CD4-positive, alpha-beta T cell (primary cell): Measurements from ENCODE around the gene DHFR. TPM values are rescaled to one million over a fixed set of nuclear protein-coding genes. Genes with fewer than 3 reads are reported as not detected.

Source experiments
- ATAC-seq: fragments of 200-7000 bp; cut with Tn5 transposase; one replicate; pipeline ENCODE4 v1.10.0; 2022; ENCODE audit warnings: mild to moderate bottlenecking; ENCODE audit not compliant: poor library complexity
- CTCF ChIA-PET: fragments of 350-600 bp; sonication (Branson Sonifier 250); formaldehyde crosslinking; loops from one replicate; lab custom pipeline; 2021; ENCODE audit warnings: antibody characterized with exemption, inconsistent platforms; lab: Charles Lee
- POLR2A ChIA-PET: fragments of 350-600 bp; sonication (Branson Sonifier 250); formaldehyde crosslinking; loops from one replicate; lab custom pipeline; 2021; ENCODE audit warnings: antibody characterized with exemption, inconsistent platforms; lab: Charles Lee
- DNase-seq, 14 experiments: peaks; one replicate each; pipeline ENCODE4 v3.0.0-alpha.2; 2013 to 2020; ENCODE audit warnings: mixed read lengths in 2 of 14
- H3K27ac ChIP-seq, 2 donors: one replicate each; pipeline versions ENCODE4 v1.5.1 to v1.7.0; 2013; ENCODE audit warnings: low read length in 2 of 2, low read depth in 1 of 2, mild to moderate bottlenecking in 1 of 2
- H3K27me3 ChIP-seq, 2 experiments: 1 replicate in 1 of 2; 2 replicates in 1 of 2; pipeline versions ENCODE4 v1.6.1 to v1.7.0; 2013; ENCODE audit warnings: low read length in 2 of 2, control low read depth in 1 of 2, mild to moderate bottlenecking in 1 of 2, moderate library complexity in 1 of 2; ENCODE audit not compliant: insufficient read depth in 2 of 2, control insufficient read depth in 1 of 2
- H3K36me3 ChIP-seq: one replicate; pipeline ENCODE4 v1.6.1; 2013; ENCODE audit warnings: low read length, control low read depth; ENCODE audit not compliant: insufficient read depth
- H3K4me1 ChIP-seq: one replicate; pipeline ENCODE4 v1.6.1; 2013; ENCODE audit warnings: low read length, control low read depth; ENCODE audit not compliant: insufficient read depth
- H3K4me3 ChIP-seq: one replicate; pipeline ENCODE4 v1.5.1; 2013; ENCODE audit warnings: mild to moderate bottlenecking, low read length, moderate library complexity
- H3K9me3 ChIP-seq, 2 experiments: 1 replicate in 1 of 2; 2 replicates in 1 of 2; pipeline versions ENCODE4 v1.6.1 to v1.7.0; 2013; ENCODE audit warnings: low read length in 2 of 2, mild to moderate bottlenecking in 2 of 2, control low read depth in 1 of 2, moderate library complexity in 1 of 2; ENCODE audit not compliant: control insufficient read depth in 1 of 2, insufficient read depth in 1 of 2
- H3K27ac Mint-ChIP-seq: one replicate; pipeline ENCODE4 v1.8.0; 2020; ENCODE audit warnings: mixed read lengths
- H3K27me3 Mint-ChIP-seq: one replicate; pipeline ENCODE4 v1.8.0; 2021; ENCODE audit warnings: mixed read lengths
- H3K36me3 Mint-ChIP-seq: one replicate; pipeline ENCODE4 v1.8.0; 2021; ENCODE audit warnings: low read depth, mixed read lengths
- H3K4me1 Mint-ChIP-seq: one replicate; pipeline ENCODE4 v1.8.0; 2021; ENCODE audit warnings: low read depth, mixed read lengths
- H3K4me3 Mint-ChIP-seq: one replicate; pipeline ENCODE4 v1.8.0; 2020; ENCODE audit warnings: mild to moderate bottlenecking, mixed read lengths
- H3K9me3 Mint-ChIP-seq: one replicate; pipeline ENCODE4 v1.8.0; 2020; ENCODE audit warnings: mixed read lengths
- CTCF ChIP-seq: fragments of 200-600 bp; IDR thresholded peaks from one replicate; pipeline ENCODE4 v1.8.0; 2022; ENCODE audit warnings: antibody characterized with exemption, mild to moderate bottlenecking
- intact Hi-C, 2 experiments: fragments of 100-400 bp; cut with DNase I in 1 of 2; cut with micrococcal nuclease in 1 of 2; formaldehyde crosslinking; loops; one replicate each; pipeline versions ENCODE4 v1.15.1 to v1.9.0; 2023 to 2025; cut with DNase I, micrococcal nuclease
- total RNA-seq, 174 experiments: library from RNA in 2 of 174; stranded (reverse) in 2 of 174; gene quantifications; one replicate each; pipeline ENCODE4 v1.2.3 and lab custom pipeline; 2021 to 2026

The DHFR gene
- total RNA-seq, 2 experiments from 2014 or later = 3.6 to 4.0 TPM

GRCh38 chr5:80676706-80677105 lies 21.9 kb upstream of the DHFR start:
- ChIA-PET CTCF (no interaction called here), POLR2A (no interaction called here)
- intact Hi-C loops = loop anchor here in 1 of 2 experiments (10.0 kb wide), 1 partner anchor 332 kb away; no protein-coding TSS in a partner anchor
- Histone ChIP-seq H3K27me3 (no peaks in the 10 kb centered on the region), H3K4me3 (no peak overlapping the region), H3K4me1 (no peaks in the 10 kb centered on the region), H3K36me3 (peaks cover 64% of the 10 kb centered on the region), H3K9me3 (no peaks in the 10 kb centered on the region), H3K27ac (no peak overlapping the region)
- H3K27me3 Mint-ChIP-seq = no peaks in the 10 kb centered on the region
- DNase-seq (no peak), ATAC-seq (no peak)
- TF ChIP-seq CTCF = no peak
- no peaks in the 10 kb centered on the region for H3K4me1 Mint-ChIP-seq
- H3K27ac Mint-ChIP-seq = no peak overlapping the region
- H3K9me3 Mint-ChIP-seq = no peaks in the 10 kb centered on the region
- H3K36me3 Mint-ChIP-seq = peaks cover 89% of the 10 kb centered on the region
- H3K4me3 Mint-ChIP-seq = no peak overlapping the region

- ChIA-PET CTCF (interaction anchor here (0.6 to 1.4 kb wide), 6 partner anchors 9 to 1165 kb away, joined by 3 to 16 read pairs (median 4); no protein-coding TSS in a partner anchor), POLR2A (interaction anchor here (1.0 kb wide), 2 partner anchors 10 to 17 kb away, joined by 3 to 11 read pairs; partner anchors contain the start of genes DHFR and MSH3)
- intact Hi-C loops = loop anchor here (5.0 to 10.0 kb wide), 4 partner anchors 190 to 580 kb away; no protein-coding TSS in a partner anchor
- peak; percentile 85 for ATAC-seq
- H3K4me1 Mint-ChIP-seq = peaks cover 9% of the 10 kb centered on the region
- no peaks in the 10 kb centered on the region for H3K27me3 Mint-ChIP-seq
- H3K4me3 Mint-ChIP-seq = no peak overlapping the region
- Histone ChIP-seq H3K9me3 (no peaks in the 10 kb centered on the region), H3K36me3 (peaks cover 63% of the 10 kb centered on the region), H3K27ac (no peak overlapping the region), H3K4me3 (no peak overlapping the region), H3K4me1 (peaks cover 7% of the 10 kb centered on the region), H3K27me3 (no peaks in the 10 kb centered on the region)
- peak; percentile 86 for TF ChIP-seq CTCF
- DNase-seq = peak; percentile 33 to 79 (median 56)
- no peaks in the 10 kb centered on the region for H3K9me3 Mint-ChIP-seq
- no peak overlapping the region for H3K27ac Mint-ChIP-seq
- peaks cover 82% of the 10 kb centered on the region for H3K36me3 Mint-ChIP-seq
These were observed 17.5 kb upstream of the DHFR start for GRCh38 chr5:80672140-80672736.

- CTCF ChIA-PET = no interaction called here
- H3K9me3 Mint-ChIP-seq = no peaks in the 10 kb centered on the region
- no peaks in the 10 kb centered on the region for H3K27me3 ChIP-seq
- DNase-seq (no peak), ATAC-seq (no peak)
- POLR2A ChIA-PET = no interaction called here
- no peaks in the 10 kb centered on the region for H3K27me3 Mint-ChIP-seq
- H3K4me3 ChIP-seq = no peak overlapping the region
- peaks cover 61% of the 10 kb centered on the region for H3K36me3 ChIP-seq
- no peak overlapping the region for H3K27ac ChIP-seq
- no peaks in the 10 kb centered on the region for H3K9me3 ChIP-seq
- peaks cover 7% of the 10 kb centered on the region for H3K4me1 ChIP-seq
- TF ChIP-seq CTCF = no peak
- peaks cover 23% of the 10 kb centered on the region for H3K4me1 Mint-ChIP-seq
- intact Hi-C loops = no loop called here
- H3K27ac Mint-ChIP-seq = no peak overlapping the region
- no peak overlapping the region for H3K4me3 Mint-ChIP-seq
- peaks cover 82% of the 10 kb centered on the region for H3K36me3 Mint-ChIP-seq
These were observed 13.5 kb upstream of the DHFR start for GRCh38 chr5:80668016-80668969.
